HG03095 (cell line): Measurements from ENCODE around the gene PDHB.

Source experiments
- ATAC-seq: cut with Tn5 transposase; IDR thresholded peaks from one replicate; pipeline ENCODE4 v1.9.1; 2021; ENCODE audit warnings: moderate library complexity; ENCODE audit not compliant: unreplicated experiment

The PDHB gene

DNA sequence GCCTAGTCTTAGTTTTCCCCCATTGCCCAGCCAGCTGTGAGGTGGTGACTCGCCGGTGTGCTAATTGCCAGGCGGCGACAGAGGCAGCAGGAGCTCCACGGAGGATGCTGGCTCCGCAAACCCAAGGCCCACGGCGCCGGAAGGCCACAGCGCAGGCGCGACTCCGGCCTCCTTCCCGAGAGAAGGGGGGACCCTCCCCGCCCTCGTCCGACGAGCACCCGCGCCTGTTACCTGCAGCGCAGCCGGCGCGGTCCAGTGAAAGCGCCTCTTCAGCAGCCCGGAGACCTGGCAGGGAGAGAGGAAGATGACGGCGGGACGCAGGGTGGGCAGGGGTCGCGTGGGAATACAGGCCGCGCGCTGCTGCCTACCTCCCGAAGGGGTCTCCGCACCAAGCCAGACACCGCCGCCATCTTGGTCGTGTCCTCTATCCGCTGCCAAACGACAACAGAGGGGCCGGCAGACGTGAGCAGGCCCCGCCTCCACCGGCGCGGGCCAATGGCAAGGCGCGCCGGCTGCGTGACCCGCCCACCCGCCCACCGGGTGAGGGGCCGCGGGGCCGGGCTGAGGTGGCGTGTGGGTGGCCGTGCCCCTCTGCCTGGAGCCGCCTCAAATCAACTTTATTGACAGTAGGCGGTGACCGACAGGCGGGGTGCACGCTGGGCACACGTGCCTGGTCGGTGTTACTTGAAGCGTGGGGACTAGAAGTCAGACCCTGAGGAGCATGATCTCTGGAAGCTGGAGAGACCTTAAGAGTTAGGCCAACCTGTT, at the start of gene PDHB:
Gene PDHB, minus strand, starts transcription at position 433 of the 768 bp plus-strand sequence. Its CDS starts 23 bp downstream, at position 410.
- peak; percentile 91 for ATAC-seq

DNA sequence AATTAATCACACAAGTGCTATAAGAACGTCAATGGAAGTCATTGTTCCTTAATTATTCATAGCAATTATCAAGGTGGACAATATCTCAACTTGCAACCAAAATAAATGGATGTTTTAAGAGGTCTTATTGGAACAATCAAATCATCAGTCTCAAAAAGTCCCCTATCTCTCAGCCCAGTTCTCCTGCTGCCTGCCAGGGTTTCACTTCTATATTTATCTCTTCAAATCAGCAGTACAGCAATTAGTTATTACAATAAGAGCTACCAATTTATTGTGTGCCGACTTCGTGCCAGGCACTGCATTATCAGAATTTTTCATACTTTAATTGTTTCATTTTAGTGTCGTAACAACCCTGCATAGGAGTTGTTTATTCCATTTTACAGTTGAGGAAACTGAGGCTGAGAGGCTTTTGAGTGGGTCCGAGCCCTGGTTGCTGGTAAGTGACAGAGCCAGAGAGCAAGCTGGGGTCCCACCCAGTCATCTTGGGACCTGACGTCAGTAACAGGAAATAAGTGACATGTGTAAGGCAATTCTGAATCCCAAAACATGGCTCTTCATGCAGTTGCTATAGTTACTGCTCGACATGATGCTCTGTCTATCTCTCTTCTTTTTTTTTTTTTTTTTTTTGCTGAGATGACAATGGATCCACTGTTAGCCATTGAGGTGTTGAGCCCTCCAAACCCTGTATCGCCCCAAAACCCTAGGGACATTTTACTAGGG, 49.4 kb upstream of the PDHB start:
- no peak for ATAC-seq

DNA sequence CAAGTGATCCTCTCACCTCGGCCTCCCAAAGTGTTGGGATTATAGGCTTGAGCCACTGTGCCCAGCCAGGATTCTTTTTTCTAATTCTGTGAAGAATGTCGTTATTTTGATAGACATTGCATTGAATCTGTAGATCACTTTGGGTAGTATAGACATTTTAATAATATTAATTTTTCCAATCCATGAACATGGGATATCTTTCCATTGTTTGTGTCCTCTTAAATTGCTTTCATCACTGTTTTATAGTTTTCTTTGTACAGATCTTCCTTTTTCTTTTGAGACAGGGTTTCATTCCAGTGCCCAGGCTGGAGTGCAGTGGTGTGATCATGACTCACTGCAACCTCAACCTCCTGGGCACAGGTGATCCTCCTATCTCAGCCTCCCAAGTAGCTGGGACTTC, 46.7 kb upstream of the PDHB start:
- ATAC-seq: no peak

DNA sequence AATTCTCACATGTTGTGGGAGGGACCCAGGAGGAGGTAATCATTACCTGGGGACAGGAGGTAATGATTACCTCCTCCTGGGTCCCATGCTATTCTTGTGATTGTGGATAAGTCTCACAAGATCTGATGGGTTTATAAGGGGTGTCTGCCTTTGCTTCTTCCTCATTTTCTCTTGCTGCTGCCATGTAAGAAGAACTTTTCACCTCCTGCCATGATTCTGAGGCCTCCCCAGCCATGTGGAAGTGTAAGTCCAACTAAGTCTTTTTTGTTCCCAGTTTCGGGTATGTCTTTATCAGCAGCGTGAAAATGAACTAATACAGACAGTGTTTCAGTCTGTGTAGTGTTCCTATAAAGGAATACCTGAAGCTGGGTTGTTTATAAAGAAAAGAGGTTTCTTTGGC, 45.1 kb upstream of the PDHB start:
- no peak for ATAC-seq

DNA sequence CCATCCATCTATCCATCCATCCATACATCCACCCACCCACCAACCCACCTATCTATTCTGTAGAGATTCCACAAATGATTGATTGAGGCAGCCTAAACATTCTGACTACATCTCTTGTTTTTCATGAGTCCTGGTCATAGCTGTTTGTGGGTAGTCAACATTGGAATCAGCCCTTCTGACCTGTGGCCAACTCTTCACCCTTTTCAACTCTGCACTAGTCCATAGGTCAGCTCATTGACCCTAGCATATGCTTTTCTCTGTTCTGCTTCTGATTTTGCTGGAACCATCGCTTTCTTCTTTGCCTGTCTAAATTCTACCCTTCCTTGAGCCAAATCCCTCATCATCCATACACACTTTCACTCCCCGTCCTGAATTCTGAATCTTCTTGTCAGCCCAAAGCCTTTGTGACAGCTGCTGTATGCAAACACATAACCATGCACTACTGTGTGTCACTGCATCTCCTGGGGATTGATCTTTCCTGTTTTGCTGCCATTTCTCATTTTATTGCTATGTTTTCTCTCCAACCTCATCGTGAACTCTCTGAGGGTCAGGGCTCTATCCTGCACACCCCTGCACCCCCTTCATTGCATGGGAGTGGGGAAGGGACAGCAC, 41.4 kb upstream of the PDHB start:
- ATAC-seq: no peak

DNA sequence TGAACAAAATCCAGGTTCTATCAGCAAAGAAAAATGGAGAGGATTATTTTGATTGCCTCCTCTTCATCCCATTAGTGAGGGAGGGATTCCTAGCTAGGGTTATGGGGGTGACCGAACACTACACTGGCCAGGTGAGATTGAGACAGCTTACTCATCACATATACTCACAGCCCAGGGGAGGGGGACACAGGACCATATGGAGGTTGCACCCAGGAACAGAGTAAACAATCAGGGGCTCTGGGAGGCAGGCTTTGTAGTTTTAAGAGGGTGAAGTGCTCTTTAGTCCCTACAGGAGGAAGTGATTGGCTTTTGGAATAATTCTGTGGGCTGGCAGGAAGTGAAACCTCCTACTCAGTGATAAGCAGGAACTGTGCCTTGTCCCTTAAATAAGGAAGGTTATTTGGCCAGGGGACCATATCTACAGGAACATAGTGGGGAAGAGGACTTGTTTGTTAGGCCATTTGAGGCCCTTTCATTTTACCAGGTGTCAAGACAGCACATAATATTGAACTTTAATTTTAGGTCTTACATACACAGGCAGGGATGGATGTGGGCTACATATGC, 40.8 kb upstream of the PDHB start:
- ATAC-seq: no peak

DNA sequence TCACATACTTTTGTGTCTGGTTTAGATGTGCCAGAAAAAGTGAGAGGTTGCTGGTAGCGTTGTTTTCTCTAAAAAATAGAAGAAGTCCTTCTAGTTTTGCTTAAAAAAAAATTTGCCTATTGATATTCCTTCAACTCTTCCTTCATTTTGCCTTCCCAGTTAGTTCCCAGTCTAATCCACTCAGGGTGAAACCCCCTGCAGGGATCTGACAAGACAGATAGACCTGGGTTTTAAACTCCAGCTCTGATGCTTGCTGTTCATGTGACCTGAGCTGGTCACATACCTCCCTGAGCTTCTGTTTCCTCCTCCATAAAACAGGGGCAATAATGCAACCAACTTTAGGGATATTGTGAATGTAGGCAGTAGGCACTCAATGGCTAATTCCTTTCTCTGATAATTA, 39.6 kb upstream of the PDHB start:
- ATAC-seq: no peak

DNA sequence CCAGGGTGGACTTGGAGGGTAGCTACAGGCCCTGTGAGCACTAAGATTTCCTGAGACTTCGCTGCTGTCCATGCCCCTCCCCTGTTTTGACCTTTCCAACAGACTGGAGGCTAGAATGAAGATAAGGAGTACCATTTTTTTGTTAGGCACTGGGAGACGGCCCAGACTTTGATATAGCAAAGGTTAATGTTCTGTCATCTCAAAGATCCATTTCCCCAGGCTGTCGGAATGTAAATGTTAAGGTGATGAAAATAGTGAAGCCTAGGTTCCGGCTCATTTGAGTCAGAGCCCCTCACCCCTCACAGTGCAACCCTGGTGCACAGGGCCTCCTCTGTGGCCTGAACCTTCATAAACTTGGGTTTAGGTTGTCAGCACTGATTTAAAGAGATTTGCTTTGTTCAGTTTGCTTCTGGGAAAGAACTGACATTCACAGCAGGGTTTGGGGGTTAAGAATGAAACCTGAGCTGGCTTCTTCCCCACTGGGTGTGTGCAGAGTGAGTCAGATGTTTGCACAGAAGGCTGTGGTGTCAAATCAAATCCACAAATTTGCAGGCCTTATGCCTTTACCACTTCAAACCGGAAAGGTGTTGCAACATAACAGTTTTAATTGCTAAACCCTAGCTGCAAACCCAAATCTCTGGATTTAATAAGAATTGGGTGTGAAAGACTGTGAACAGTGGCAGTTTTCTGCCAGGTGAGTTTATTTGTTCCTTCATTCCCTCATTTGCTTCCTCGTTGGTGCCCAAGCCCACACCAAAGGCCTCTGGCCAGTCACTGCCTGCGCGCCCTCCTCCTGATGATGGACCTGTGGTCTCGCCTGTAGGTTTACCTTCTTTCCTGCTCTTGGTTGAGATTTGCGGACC, 37.6 kb upstream of the PDHB start:
- no peak for ATAC-seq

DNA sequence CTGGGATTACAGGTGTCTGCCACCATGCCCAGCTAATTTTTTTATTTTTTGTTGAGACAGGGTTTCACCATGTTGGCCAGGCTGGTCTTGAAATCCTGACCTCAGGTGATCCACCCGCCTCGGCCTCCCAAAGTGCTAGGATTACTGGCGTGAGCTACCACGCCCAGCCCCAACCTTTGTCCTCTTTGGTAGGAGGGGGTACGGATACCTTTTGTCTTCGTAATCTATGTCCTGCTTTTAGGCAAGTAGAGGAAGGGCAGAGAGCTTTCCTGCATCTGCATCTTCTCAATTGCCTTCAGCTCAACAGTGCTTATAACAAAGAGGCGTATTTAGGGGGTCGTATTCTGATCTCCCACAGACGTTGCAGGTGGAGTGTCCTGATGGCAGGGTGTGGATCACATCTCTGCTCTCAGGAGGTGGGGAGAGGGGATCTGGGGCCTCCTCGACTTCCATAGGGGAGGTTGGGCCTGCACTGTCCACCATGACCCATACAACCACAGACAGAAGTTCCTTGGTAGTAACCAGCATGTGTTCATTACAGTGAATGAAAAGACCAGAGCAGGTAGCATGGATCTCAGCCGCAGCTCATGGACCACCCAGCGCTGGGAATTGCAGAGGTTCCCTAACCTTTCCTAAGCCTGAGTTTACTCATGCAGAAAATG, 36.9 kb upstream of the PDHB start:
- no peak for ATAC-seq

DNA sequence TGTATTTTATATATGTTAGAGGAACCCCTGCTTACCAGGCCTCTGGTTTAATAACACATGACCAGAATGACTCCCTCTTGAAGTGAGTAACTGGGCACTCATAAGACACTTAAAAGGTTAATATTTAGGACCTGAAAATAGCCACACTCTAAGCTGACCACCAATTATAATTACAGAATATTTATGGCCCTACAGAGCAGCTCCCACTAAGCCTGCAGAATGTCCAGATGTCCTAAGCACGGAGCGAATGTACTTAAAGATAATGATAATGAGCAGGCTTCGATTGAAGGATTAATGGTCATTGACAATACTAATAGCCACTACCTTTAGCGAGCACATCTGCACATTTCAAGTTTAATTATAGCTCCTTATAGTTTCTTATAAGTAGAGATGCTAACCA, 35.5 kb upstream of the PDHB start:
- ATAC-seq: no peak

DNA sequence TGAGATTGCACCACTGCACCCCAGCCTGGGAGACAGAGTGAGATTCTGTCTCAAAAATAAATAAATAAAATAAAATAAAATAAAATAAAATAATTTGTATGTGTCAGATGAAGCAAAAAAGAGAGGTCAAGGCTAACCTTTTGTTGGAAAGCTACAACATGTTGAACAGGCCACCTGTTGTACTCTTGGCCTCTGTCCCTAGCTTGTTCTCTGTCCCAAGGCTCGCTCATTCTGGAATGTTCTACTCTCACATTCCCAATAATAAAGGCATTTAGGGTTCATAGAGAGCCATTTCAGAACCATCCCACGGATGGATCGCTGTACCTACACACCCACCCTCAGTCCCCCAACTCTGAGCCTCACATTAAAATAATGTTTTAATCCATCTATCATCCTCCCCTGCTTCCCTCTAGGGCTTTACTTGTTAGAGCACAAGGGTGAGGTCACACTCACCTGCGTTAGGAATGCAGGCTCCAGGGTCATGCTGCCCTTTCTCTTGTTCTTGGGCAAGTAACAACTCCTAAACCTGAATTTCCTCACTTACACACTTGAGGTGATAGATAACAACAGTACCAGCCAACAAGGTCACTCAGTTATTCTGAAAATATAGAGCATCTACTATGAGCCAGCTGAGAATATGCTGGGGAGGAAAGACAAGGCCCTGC, 33.4 kb upstream of the PDHB start:
- no peak for ATAC-seq

DNA sequence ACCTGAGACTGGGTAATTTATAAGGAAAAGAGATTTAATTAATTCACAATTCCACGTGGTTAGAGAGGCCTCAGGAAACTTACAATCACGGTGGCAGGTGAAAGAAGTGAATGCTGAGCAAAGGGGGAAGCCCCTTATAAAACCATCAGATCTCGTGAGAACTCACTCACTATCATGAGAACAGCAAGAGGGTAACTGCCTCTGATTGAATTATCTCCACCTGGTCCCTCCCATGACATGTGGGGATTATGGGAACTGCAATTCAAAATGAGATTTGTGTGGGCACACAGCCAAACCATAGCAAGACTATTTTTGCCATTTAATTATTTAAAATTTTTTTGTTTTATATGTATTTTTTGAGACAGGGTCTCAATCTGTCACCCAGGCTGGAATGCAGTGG, 31.2 kb upstream of the PDHB start:
- no peak for ATAC-seq

DNA sequence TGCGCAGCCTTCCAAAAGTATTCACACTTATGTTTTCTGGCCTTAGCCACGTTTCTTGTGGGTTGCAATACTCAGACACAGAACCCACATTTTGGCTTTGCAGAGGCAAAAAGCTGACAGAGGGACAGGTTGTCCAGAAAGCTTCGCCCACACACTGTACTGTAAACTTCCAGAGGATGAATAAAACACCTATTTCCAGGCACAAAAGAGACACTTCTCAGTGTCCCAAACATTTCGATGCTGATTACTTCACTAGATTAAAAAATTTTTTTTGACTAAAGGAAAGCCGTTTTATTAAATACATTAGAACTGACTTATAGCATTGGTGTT, 30.3 kb upstream of the PDHB start:
- no peak for ATAC-seq

DNA sequence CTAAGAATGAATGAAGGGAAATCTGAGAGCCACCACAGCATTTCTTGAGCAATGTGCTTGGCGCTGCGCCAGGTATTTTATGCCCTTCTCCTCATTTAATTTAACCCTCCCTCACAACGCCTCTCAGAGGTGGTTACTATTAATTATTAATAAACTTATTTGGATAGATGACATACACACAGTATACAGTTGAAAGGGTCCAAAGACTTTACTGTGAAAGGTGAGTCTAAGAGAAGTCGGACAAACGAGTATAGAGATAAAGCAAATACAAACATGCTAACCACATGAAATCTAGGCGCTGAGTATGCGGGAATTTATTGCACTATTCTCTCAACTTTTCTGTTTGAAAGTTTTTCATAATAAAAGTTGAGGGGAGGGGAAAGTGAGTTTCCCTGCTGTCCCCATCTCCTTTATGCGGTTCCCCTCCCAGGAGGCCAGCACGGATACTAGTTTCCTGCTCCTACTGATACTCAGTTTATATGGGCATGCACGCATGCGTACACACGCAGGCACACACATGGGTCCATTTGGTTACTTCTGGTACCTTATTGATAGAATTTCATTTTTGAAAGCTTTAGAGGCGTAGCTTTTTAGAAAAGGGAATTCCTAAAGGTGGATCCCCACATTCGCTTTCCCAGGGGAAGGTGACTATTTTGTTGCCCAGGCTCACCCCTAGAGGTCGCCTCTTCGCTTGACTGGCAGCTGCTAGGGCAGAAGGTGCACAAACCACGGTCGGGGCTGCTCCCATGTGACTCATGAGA, 29.7 kb upstream of the PDHB start:
- ATAC-seq: no peak

DNA sequence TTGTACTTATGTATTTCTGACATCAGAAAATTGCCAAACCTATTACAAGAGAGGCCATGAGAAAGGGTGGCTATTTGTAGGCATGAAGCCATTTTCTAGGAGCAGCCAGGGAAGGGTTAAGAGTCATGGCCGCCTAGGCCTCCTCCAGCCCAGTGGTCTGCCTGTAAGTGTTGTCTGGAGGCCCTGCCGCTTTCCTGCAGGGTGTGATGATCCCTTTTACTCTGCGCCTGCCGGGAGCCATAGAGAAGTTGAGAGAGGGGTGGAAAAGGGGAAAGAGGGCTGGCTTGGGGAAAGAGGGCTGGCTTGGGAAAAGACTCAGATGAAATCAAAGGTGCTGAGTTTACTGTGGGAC, 29.2 kb upstream of the PDHB start:
- no peak for ATAC-seq

DNA sequence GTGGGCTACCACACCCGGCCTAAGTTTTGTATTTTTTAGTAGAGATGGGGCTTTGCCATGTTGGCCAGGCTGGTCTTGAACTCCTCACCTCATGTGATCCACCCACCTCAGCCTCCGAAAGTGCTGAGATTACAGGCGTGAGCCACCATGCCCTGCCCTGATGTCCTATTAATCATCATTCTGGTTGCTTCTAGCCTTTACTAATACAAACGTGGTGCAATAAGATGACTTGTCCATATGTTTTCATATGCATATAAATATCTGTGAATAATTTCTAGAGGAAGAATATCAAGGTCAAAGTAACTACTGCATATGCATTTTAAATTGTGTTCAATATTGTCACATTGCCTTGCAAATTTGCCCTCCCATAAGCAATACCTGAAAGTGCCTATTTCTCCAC, 25.5 kb upstream of the PDHB start:
- ATAC-seq: no peak

DNA sequence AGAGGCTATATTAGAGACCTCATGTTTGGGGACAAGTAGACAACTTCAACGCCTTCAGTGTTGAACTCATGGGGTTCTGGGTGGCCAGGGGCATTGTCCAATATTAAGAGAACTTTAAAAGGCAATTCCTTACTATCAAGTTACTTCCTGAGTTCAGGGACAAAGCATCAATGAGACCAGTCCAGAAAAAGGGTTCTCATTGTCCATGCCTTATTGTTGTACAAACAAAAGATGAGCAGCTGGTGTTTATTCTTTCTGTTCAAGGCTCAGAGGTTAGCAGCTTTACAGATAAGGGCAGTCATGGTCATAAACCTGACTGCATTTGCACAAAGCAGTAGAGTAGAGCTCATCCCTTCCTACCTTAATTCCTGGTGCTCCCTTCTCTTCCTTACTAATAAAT, 18.5 kb upstream of the PDHB start:
- ATAC-seq: no peak

DNA sequence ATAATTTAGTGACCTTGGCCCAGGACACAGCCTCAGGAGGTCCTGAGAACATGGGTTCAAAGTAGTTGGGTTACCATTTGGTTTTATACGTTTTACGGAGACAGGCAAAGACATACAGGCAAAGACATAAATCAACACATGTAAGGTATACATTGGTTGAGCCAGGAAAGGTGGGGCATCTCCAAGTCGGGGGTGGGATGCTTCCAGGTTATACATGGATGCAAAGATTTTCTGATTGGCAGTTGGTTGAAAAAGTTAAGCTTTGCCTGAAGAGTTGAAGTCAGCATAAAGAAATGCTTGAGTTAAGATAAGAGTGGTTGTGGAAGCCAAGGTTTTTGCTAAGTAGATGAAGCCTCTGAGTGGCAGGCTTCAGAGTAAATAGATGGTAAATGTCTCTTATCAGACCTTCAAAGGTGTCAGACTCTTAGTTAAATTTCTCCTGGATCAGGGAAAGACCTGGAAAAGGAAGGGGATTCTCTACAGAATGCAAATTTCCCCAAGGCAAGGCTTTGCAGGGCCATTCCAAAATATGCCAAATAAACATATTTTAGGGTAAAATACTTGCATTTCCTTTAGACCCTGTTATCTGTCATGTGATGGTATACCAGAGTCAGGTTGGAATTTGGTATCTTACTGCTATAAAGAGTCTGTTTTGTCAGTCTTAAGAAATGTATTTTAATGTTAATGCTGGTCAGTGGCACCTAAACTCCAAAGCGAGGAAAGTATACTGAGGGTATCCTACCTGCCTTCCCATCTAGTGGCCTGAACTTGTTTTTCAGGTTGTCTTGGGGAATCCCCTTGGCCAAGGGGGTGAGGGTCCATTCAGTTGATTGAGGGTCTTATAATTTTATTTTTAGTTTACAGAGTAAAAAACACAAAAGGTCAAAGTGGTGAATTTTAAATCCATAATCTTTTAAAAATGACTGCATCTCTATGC, 8.2 kb upstream of the PDHB start:
- ATAC-seq: no peak
